Activated gamma-delta T cell (primary cell): Measurements from ENCODE around the gene TP53RK.

ENCODE experiments used
- DNase-seq: peaks from one replicate; lab custom pipeline; 2025; lab: John Stamatoyannopoulos, UW

The TP53RK gene

DNA sequence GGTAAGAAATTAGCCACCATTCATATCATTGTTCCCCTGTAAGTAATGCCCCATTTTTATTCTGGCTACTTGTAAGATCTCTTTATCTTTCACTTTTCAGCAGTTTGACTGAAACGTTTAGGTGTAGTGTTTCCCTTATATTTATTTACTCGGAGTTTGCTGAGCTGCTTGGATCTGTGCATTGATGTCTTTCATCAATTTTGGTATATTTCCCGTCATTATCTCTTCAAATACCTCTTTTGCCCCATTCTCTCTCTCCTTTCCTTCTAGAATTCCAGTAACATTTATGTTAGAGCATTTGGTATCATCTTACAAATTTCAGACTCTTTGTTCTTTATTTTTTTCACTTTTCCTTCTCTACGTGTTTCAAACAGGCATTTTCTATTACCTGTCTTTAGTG lies 28.8 kb downstream of the TP53RK start:
- no peak for DNase-seq

DNA sequence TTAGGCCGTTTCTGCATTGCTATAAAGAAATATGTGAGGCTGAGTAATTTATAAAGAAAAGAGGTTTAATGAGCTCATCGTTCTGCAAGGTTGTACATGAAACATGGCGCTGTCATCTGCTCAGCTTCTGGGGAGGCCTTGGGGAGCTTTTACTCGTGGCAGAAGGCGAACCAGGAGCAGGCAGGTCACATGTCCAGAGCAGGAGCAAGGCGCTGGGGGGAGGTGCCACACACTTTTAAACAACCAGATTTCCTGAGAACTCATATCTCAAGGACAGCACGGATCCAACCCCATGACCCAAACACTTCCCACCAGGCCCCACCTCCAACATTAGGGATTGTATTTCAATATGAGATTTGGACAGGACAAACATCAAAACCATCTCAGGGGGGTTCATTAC lies 31.6 kb downstream of the TP53RK start:
- DNase-seq, result no peak

DNA sequence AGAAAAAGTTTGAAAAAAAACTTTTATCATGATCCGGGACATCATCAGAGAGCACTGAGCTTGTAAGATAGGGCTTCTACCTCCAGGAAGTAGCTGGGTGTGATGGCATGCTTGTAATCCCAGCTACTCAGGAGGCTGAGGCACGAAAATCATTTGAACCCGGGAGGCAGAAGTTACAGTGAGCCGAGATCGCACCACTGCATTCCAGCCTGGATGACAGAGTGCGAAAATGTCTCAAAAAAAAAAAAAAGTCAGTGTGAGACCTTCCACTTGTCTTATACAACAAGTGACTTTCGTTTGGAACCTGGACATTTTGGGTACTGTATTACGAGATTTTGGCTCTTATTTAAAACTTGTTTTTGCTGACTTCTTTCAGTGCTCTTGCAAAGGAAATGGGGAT lies 32.1 kb downstream of the TP53RK start:
- no peak for DNase-seq

DNA sequence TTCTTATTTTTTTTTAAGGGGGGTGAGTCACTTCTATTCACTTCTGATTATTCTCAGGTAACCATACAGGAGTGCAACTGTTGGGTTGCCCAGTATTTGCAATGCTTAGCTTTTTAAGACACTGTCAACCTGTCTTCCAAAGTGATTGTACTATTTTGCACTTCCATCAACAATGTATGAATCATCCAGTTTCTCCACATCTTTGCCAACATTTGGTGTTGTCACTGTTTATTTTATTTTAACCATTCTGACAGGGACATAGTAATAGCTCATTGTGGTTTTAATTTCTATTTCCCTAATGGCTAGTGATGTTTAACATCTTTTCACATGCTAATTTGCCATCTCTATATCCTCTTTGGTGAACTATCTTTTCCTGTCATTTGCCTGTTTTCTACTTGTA lies 36.5 kb downstream of the TP53RK start:
- no peak for DNase-seq

DNA sequence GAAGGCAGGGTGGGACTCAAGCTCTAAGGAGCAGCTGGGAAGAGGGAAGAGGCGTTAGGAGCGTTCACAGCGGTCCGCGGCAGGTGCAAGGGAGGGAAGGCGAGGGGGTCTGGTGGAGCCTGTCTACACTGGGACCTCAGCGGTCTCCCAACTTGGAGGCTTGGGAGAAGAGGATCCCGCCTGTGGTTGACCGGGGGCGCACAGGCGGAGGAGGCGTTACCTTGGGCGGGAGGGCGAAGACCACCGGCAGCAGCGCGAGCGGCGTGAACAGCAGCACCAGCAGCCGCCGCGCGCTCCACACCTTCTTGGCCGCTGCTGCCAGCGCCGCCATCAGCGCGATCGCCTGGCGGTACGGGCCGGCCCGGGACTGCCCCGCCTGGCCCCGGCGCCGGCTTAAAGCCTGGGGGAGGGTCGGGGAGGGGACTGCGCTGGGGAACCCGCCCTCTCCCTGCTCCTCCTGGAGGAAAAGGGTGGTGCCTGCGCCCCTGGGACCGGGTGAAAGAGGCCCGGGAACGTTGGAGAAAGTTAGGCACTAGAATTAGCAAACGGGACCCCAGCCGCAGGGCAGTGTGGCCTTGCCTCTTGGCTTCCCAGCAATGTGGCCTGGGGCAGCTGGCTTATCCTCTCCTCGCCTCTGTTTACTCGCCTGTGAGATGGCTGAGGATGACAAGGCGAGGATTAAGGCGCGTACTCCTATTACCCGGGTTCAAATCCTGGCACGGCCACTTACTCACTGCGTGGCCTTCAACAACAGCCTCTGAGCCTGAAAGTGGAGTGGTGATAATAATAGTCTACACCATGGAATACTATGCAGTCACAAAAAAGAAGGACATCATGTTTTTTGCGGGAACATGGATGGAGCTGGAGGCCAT lies 37.9 kb downstream of the TP53RK start, which contains the start of gene SLC13A3:
SLC13A3 (minus strand) TSS at position 369 of the 872 bp plus-strand sequence; CDS start at position 331, 38 bp downstream.
- no peak for DNase-seq

DNA sequence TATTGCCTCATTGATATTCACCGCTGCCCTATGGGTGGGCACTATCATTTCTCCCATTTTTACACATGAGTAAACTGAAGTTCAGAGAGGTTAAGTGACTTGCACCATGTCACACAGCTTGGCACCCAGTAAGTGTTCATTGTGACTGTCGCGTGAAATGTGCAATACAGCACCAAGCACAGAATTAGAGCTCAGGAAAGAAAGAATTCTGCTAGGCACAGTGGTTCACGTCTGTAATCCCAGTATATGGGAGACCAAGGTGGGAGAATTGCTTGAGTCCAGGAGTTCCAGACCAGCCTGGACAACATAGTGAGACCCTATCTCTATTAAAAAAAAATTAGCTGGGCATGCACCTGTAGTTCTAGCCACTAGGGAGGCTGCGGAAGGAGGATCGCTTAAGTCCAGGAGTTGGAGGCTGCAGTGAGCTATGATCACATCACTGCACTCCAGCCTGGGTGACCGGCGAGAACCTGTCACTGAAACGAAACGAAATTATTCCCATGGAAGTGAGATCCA lies 38.6 kb downstream of the TP53RK start:
- DNase-seq, result no peak

DNA sequence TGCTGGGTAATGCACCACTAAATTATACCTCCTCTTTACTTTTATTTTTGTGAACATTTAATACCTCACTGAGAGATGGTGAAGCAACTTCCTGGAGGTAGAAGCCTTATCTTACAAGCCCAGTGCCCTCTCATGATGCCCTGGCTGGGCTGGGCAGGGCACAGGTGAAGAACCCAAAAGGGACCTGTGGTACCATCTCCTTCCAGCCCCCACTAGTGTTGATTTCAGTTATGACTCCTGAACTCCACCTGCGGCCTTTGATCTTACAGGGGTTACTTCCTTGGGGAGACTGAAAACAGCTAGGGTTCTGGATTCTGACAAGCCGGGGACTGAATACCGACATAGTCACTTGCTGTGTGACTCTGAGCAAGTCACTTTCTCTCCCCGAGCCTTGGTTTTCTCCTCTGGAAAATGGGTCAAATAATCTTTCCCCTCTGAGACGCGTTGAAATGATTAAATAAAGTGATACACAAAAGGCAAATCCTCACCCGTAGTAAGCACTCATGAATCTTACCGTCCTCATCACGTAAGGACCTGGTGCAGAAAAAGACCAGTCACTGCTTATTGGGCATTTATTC lies 39.2 kb downstream of the TP53RK start:
- no peak for DNase-seq

DNA sequence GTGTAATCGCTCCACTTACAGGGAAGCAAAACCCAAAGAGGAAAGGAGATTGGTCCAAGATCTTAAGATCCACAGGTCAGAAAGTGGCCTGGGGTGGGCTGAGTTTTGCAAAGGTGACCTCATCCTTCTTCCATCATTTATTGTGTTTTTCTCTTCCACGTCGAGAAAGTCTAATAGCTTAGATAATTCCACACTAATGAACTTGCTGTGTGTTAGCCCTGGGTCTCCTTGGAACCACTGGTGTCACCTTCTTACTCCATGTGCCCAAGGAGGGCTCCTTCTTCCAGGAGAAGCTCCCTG lies 39.6 kb downstream of the TP53RK start:
- DNase-seq, result no peak

DNA sequence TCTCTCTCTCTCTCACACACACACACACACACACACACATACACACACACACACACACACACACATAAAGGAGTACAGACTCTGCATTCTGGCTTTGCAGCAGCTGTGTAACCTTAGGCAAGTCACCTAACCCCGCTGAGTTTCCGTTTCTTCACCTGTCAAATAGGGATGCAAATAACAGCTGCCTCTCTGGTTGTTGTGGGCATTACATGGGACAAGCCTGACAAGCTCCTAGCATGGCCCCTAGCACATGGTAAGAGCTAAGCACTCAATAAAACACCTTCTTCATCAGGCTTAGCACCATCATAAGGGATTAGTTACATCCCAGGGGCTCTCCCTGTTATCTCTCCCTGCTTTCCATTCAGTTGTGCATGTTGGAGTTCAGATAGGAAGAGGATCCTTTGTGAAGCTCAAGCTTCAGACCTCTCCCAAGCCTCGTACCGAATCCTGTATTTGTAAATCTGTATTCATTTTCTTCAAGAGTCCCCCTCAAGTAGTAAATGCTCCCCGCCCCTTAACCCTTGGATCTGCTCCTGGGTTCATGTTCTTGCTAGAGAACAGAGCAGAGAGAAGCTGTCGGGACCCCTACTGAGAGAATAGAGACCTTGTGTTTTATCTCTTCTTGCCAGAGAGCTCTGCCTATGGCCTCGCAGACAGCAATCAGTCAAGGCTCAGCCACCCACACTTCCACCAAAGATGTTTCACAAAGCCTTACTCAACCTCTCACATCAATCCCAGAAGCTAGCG lies 40.2 kb downstream of the TP53RK start:
- DNase-seq, result no peak

DNA sequence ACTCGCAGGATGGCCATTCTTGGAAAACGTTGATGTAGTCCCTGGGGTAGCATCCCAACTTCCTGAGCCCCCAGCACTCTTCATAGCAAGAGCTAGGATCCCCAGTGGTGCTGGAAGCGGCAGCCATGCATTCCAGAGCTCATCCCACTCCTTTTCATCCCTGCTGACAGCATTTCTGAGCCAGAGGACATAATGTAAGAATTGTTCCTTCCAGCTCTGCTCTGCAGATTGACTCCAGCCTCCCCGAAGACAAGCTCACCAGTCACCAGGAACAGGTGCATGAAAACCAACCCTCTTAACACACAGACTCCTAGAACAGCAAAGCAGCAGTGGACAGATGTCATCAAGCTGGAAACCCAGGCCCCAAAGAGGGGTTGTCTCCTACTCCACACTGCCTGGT lies 41.8 kb downstream of the TP53RK start:
- DNase-seq, result no peak

DNA sequence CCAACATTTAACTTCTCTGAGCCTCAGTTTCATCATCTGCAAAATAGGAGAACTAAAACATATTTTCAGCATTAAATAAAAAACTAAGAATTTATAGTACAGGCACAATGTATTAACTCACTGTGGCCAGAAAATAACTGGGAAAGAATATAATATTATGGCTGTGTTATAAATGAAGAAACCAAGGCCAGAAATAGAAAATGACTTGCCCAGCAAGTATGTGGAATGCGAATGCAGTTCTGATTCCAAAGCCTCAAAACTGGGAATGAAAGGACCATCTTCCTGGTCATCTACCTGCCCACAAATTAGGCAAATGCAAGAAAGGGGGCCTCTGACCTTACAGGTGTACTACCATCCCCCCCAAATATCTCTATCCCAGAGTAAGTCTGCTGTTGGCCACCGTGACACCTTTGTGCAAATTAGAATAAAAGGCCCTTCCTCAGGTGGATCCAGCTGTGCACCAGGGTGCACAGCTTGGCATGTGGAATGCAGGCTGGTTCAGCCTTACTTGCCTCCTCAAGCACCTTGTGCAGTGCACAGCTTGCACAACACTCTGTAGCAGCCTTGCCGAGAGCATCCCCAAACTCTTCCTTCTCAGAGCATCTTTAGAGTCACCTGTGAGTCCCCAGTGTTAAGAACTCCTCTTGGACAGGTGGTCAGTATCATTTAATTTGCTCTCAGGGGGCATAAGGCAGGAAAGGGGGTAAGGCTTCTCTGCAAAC lies 42.4 kb downstream of the TP53RK start:
- no peak for DNase-seq

DNA sequence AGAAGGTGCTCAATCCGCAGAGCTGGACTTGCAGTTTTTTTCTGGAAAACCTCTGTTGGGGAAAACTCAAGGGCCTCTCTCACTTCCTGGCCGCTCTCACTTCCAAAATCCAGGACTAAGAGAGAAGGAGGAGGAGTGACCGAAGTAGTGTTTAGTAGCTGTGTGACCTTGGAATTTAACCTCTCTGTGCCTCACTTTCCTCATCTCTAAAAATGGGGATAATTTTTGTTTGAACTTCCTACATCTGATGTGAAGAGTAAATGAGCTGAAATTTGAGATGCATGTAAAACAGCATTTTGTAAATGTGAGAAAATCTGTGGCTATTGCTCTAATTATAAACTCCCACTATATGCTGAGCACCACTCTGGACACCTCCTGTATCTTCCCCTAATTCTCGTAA lies 43.1 kb downstream of the TP53RK start:
- no peak for DNase-seq

DNA sequence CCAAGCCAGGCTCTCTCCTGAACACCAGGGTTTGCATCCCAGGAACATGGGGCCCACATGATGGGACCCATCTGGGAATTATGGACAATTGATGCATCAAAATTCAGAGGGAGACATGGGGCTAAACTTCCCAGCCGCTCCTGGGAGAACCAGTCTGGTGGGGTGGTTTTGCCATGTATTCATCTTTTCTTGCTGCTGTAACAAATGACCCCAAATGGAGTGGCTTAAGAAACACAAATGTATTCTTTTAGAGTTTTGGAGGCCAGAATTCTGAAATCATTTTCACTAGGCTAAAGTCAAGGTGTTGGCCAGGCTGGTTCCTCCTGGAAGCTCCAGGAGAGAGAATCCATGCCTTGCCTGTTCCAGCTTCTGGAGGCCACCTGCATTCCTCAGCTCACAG lies 44.5 kb downstream of the TP53RK start:
- DNase-seq, result no peak

DNA sequence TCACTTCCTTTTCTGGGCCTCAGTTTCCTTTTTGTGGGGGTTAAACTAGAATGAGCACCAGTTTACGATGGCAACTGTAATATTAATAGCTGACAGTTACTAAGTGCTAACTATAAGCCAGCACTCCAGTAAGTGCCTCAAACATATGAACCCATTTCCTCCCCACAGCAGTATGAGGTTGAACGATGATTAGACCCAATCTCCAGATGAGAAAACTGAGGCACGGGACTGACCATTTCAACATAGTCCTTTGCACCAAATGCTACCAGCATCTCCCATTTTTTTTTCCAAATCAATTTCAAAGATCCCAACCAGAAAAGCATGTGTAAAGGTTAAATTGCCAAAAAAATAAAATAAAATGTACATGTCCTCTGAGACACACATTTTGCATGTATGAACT lies 45.1 kb downstream of the TP53RK start:
- DNase-seq, result no peak

DNA sequence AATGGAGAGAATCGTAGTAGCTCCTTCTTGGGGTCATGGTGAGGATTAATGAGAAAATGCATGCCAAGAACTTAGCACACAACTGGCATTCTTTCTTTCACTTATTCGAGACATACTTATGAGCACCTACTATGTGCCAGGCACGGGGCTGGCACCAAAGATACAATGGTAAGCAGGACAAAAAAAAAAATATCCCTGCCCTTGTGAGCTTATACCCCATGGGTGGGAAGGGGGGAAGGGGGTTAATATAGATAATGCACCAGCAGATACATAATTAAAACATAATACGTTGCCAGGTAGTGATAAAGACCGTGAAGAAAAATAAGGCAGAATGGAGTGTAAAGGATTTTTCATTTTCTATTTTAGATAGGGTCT lies 46.3 kb downstream of the TP53RK start:
- DNase-seq, result no peak

DNA sequence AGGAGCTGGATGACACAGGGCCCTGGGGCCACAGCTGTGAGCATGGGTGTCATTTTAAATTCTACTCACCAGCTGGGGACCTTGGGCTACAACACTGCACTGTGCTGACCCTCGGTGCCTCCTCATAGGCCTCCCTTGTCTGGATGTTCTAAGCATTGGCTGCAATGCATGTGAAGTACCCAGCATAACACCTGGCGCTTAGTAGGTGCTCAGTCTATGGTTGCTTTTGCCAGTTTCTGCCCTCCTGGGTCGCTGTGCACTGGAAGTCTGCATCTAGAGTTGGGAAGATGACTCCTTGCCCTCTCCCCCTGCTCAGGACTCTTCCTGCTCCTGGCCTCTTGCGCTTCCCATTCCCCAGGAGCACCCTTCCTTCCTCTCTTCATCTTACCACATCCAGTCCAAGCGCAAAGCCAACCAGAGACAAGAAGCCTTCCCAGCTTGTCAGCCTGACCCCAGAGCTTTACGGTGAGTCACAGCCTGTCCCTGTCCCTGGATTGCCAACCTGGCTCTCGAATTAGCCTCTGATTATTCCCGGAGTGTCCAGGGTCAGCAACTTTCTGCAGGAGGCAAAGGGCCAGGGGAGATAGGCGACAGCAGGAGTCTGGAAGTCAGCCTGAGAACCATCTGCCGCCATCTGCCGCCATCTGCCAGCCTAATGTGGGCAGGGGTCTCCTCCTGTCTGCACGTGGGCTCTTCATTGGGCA lies 46.8 kb downstream of the TP53RK start:
- no peak for DNase-seq

DNA sequence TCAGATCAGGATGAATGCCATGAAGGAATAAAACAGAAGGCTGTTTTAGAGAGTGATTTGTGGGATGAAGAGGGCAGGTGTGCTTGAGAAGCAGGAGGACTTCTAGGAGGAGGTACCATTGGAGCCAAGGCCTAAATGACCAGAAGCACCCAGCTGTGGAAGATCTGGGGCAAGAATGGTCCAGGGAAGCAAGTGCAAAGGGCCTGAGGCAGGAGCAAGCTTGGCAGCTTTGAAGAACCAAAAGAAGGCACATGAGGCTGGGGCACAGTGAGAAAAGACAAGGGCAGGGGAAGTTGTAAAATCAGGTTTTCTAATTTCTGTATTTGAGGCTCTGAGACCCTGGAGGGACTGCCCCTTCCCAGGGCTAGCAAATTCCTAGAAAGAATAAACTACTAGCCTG lies 47.8 kb downstream of the TP53RK start:
- DNase-seq, result no peak

DNA sequence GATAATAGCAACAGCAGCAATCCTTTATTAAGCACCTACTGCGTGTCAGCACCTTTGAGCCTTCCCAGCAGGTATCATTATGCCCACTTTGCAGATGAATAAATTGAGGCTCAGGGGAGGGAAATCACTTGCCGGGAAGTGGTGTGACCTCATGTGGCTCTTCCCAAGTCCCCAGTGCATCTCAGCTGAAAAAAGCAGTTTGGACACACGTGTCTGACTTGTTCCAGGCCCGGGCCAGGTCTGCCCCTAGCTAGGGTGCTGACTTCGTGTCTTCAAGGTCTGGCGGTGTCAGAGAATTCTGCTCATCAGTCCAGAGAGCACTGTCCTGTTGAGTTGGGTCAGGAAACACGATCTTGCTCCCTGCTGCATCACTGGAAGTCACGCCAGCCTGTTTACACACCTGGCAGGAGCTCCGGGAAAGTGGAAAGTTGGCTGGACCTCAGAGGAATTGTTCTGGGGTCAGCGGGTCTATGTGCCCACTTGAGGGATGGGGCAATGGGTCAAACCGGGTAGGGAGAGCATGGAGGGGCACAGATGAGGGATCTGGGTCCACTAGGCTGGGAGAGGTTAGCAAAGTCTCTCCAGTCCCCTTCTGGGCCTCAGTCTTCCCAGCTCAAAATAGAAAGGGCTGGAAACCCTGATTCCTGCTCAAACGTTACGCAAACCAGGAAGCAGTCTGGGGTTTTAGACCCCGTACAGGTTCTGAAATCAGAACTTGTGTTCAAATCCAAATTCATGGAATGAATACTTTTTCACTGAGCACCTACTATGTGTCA lies 48.5 kb downstream of the TP53RK start:
- DNase-seq, result no peak

DNA sequence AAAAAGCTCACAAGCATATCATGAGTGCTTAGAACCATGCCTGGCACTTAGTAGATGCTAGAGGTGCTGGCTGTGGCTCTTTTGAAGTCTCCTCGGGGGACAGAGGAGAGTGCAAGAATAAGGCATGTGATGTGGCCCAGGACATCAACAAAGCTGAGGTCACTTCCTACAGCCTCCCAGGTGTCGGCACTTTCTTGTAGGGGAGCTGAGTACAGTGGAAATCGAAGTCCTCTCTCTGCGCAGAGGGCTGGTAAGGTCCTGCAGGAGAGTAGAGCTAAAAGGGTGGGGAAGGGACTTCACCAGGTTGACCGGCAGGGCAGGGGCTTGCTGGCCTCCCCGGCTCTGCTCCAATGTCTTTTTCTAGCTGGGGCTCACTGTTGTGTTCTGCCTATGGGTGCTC lies 49.2 kb downstream of the TP53RK start:
- no peak for DNase-seq

DNA sequence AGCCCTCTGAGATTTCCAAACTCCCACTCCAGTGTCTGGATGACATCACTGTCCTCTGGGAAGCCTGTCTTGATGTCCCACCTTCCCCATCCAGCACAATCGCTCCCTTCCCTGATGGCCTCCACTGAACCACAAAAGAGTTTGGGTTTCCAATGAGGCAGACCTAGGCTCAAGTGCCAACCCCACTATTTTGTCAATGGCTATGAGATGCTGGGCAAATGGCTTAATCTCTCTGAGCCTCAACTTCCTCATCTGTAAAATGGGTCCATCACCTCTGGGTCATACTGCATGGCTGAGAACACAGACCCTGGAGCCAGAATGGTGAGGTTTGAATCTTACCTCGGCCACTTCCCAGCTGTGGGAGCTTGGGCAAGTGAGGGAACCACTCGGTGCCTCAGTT lies 49.7 kb downstream of the TP53RK start:
- no peak for DNase-seq

DNA sequence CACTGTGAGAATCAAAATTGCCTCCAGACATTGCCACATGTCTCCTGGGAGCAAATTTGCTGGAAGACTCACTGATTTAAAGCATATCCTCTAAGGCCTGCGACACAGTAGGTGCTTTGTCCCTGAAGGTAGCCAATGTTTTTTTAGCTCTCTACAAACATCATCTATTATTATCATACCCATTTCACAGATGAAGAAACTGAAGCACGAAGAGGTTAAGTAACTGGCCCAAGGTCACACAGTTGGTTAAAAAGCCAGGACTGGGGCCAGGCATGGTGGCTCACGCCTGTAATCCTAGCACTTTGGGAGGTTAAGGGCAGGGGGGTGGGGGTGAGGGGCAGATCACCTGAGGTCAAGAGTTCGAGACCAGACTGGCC lies 50.4 kb downstream of the TP53RK start:
- DNase-seq, result no peak
